ENCODE measurements around the gene NCAPD3.
A peak's percentile ranks its signal among the peaks of the same experiment; 100 is the strongest.

The NCAPD3 gene

GRCh38 chr11:134228625-134229024 lies 4.9 kb upstream of the NCAPD3 start:
- H3K4me3 ChIP-seq (replicated peaks in 1 of 2; ENCODE audit: low read depth in 2 of 2, low read length in 2 of 2), result no peak overlapping the region
- TF ChIP-seq, protein P1, sequence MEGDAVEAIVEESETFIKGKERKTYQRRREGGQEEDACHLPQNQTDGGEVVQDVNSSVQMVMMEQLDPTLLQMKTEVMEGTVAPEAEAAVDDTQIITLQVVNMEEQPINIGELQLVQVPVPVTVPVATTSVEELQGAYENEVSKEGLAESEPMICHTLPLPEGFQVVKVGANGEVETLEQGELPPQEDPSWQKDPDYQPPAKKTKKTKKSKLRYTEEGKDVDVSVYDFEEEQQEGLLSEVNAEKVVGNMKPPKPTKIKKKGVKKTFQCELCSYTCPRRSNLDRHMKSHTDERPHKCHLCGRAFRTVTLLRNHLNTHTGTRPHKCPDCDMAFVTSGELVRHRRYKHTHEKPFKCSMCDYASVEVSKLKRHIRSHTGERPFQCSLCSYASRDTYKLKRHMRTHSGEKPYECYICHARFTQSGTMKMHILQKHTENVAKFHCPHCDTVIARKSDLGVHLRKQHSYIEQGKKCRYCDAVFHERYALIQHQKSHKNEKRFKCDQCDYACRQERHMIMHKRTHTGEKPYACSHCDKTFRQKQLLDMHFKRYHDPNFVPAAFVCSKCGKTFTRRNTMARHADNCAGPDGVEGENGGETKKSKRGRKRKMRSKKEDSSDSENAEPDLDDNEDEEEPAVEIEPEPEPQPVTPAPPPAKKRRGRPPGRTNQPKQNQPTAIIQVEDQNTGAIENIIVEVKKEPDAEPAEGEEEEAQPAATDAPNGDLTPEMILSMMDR (IDR thresholded peaks at IDR 0.05; ENCODE audit: low read depth, low read length), result no peak
- DNase-seq (ENCODE audit: low read depth in 2 of 2), result no peak

GRCh38 chr11:134226806-134227325 lies 3.1 kb upstream of the NCAPD3 start:
- TF ChIP-seq, protein P1 (IDR thresholded peaks at IDR 0.05; ENCODE audit: low read depth, low read length), result no peak
- H3K4me3 ChIP-seq (replicated peaks in 1 of 2; ENCODE audit: low read depth in 2 of 2, low read length in 2 of 2), result no peak overlapping the region
- peak in 1 of 2 donors; percentile 13 for DNase-seq (ENCODE audit: low read depth in 2 of 2)

GRCh38 chr11:134224710-134225664 lies 1.2 kb upstream of the NCAPD3 start:
- H3K4me3 ChIP-seq (replicated peaks in 1 of 2; ENCODE audit: low read depth in 2 of 2, low read length in 2 of 2), result peak overlapping the region; percentile 87 to 95
- TF ChIP-seq, protein P1 (IDR thresholded peaks at IDR 0.05; ENCODE audit: low read depth, low read length), result no peak
- peak; percentile 17 to 29 for DNase-seq (ENCODE audit: low read depth in 2 of 2)

DNA sequence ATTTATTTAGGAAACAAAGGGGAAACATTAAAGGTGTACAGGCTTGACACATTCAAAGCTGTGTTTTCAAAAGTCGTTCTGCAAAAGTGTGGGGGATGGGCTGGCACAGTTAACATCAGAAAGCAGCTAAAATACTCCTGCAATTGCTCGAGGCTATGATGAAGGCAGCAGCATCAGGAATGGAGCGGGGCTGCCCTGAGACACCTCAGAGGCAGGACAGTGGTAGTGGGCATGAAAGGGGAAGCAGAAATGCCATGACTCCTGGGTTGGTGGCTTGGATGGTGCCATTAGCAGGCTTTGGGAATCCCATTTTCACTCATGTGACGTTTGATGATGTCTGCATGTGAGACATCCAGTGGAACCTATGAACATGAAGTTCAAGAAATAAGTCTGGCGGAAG lies 646 bp downstream of the NCAPD3 start:
- peak in 1 of 2 donors; percentile 10 for DNase-seq (ENCODE audit: low read depth in 2 of 2)
- H3K4me3 ChIP-seq (replicated peaks in 1 of 2; ENCODE audit: low read depth in 2 of 2, low read length in 2 of 2), result peak overlapping the region; percentile 78 to 87
- TF ChIP-seq, protein P1 (IDR thresholded peaks at IDR 0.05; ENCODE audit: low read depth, low read length), result no peak

DNA sequence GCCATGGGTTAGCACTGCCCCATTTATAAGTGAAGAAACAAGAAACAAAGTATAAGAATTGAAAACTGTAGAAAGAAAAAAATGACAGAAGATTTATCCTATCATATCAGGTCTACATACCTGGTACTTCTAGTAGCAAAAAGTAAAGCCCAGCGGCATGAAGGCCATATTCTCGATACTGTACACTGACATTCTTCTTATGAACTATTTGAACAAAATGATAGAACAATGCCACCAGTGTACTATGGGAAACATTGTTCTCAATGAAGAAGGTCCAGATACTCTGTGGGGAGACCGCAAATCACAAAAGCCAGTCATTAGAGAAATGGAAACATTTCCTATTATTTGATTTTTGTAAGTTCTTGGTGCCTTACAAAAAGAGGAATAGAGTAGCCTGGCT lies 7.0 kb downstream of the NCAPD3 start:
- DNase-seq (ENCODE audit: low read depth in 2 of 2), result no peak
- TF ChIP-seq, protein P1 (IDR thresholded peaks at IDR 0.05; ENCODE audit: low read depth, low read length), result no peak
- H3K4me3 ChIP-seq (replicated peaks in 1 of 2; ENCODE audit: low read depth in 2 of 2, low read length in 2 of 2), result no peak overlapping the region

DNA sequence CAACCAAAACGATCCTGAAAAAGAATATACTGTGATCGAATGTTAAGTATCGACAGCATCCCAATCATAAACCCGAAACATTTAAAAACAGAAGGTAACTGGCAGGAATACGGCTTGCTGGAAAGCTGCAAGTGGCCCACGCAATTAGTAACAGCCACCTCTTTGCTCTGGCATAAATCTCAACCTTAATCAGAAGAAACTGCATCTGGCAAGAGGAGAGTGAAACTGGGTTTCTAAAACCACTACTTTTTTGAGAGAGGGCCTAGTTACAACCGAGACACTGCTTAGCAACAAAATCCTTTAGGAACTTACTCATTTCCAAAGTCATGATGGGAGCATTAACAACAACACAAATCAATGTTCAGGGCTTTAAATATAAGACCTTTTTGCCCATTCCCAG lies 7.9 kb downstream of the NCAPD3 start:
- DNase-seq (ENCODE audit: low read depth in 2 of 2), result no peak
- TF ChIP-seq, protein P1 (IDR thresholded peaks at IDR 0.05; ENCODE audit: low read depth, low read length), result no peak
- H3K4me3 ChIP-seq (replicated peaks in 1 of 2; ENCODE audit: low read depth in 2 of 2, low read length in 2 of 2), result no peak overlapping the region

Data from cardiac fibroblast (primary cell).